Endothelial cell of umbilical vein (primary cell): ENCODE results near the gene TTC17. TPM values are rescaled to one million over a fixed set of nuclear protein-coding genes. Genes with fewer than 3 reads are reported as not detected.

Source experiments
- BruUV-seq: library from RNA; stranded (reverse); fragments of 400-500 nt; replicated peaks from 2 replicates; lab custom pipeline; 2021; lab: Mats Ljungman, UMichigan
- CTCF ChIA-PET: fragments of 300-600, 350-600 bp; sonication (Branson Sonifier 250); formaldehyde crosslinking; loops from one replicate; lab custom pipeline; 2021; ENCODE audit warnings: antibody characterized with exemption, inconsistent platforms; lab: Charles Lee
- POLR2A ChIA-PET: fragments of 300-600, 350-600 bp; sonication (Branson Sonifier 250); formaldehyde crosslinking; loops from one replicate; lab custom pipeline; 2021; ENCODE audit warnings: antibody characterized with exemption, inconsistent platforms; lab: Charles Lee
- DNase-seq: peaks from one replicate; pipeline ENCODE4 v3.0.0-alpha.2; 2011; ENCODE audit warnings: low read depth, low spot score
- FAIRE-seq: peaks from 2 replicates; lab custom pipeline; 2011; peaks lifted over from hg19 to GRCh38; lab: Jason Lieb, UNC
- H2AFZ ChIP-seq: 2 replicates; pipeline ENCODE4 v1.6.0; 2012; ENCODE audit warnings: low read depth, low read length, control low read depth, inconsistent platforms
- H3K27ac ChIP-seq: 2 replicates; pipeline ENCODE4 v1.5.1; 2011; ENCODE audit warnings: low read depth, mild to moderate bottlenecking, control low read depth, low read length, moderate library complexity; ENCODE audit not compliant: insufficient read depth
- H3K27me3 ChIP-seq, 2 experiments: 2 replicates each; pipeline versions ENCODE4 v1.6.0 to v1.6.1; 2011; ENCODE audit warnings: low read length in 2 of 2, mixed read lengths in 1 of 2; ENCODE audit not compliant: control insufficient read depth in 2 of 2, insufficient read depth in 2 of 2
- H3K36me3 ChIP-seq, 2 experiments: 2 replicates in 1 of 2; 3 replicates in 1 of 2; pipeline ENCODE4 v1.5.1; 2011; ENCODE audit warnings: low read length in 2 of 2, mild to moderate bottlenecking in 1 of 2, moderate library complexity in 1 of 2; ENCODE audit not compliant: control insufficient read depth in 2 of 2, insufficient read depth in 2 of 2; ENCODE audit errors: extremely low read depth in 1 of 2
- H3K4me1 ChIP-seq: 3 replicates; pipeline ENCODE4 v1.5.1; 2011; ENCODE audit warnings: mild to moderate bottlenecking, low read length; ENCODE audit not compliant: control insufficient read depth, insufficient read depth; ENCODE audit errors: extremely low read depth
- H3K4me2 ChIP-seq: 2 replicates; pipeline ENCODE4 v1.6.1; 2011; ENCODE audit warnings: low read length, control low read depth, mixed read lengths; ENCODE audit not compliant: insufficient read depth
- H3K4me3 ChIP-seq, 3 experiments: fragments of 200-600 bp in 1 of 3; sonication (generic), shearing (Covaris generic) in 1 of 3; replicated peaks in 1 of 3; 2 replicates each; pipeline ENCODE4 v1.5.1; 2011 to 2016; ENCODE audit warnings: control low read depth in 3 of 3, low read length in 3 of 3, mild to moderate bottlenecking in 2 of 3, inconsistent platforms in 1 of 3, low read depth in 1 of 3, moderate library complexity in 1 of 3; ENCODE audit not compliant: insufficient read depth in 1 of 3
- H3K79me2 ChIP-seq: 2 replicates; pipeline ENCODE4 v1.6.0; 2012; ENCODE audit warnings: low read length, inconsistent platforms; ENCODE audit not compliant: control insufficient read depth, insufficient read depth
- H3K9ac ChIP-seq: replicated peaks from 2 replicates; pipeline ENCODE3; 2011; ENCODE audit warnings: low read length, control low read depth; ENCODE audit not compliant: insufficient read depth; ENCODE audit errors: extremely low read depth
- H3K9me1 ChIP-seq: replicated peaks from 3 replicates; pipeline ENCODE4 v1.6.0; 2011; ENCODE audit warnings: mild to moderate bottlenecking, low read length; ENCODE audit not compliant: control insufficient read depth, insufficient read depth; ENCODE audit errors: extremely low read depth
- H3K9me3 ChIP-seq: replicated peaks from 2 replicates; pipeline ENCODE4 v1.5.1; 2012; ENCODE audit warnings: low read length, inconsistent platforms; ENCODE audit not compliant: control insufficient read depth, insufficient read depth
- H4K20me1 ChIP-seq: replicated peaks from 2 replicates; pipeline ENCODE3; 2011; ENCODE audit warnings: mild to moderate bottlenecking, low read length; ENCODE audit not compliant: control insufficient read depth, insufficient read depth; ENCODE audit errors: extremely low read depth
- EZH2 ChIP-seq: IDR thresholded peaks from 2 replicates; pipeline ENCODE4 v1.6.1; 2012; ENCODE audit warnings: borderline replicate concordance, low read depth, mild to moderate bottlenecking, moderate library complexity, low read length, inconsistent platforms; ENCODE audit not compliant: severe bottlenecking
- FOS ChIP-seq: IDR thresholded peaks from 2 replicates; pipeline ENCODE4 v1.6.1; 2011; ENCODE audit warnings: mild to moderate bottlenecking, low read length, moderate library complexity, borderline replicate concordance; ENCODE audit not compliant: insufficient read depth
- GATA2 ChIP-seq: IDR thresholded peaks from 2 replicates; pipeline ENCODE4 v1.7.0; 2011; ENCODE audit warnings: low read depth, mild to moderate bottlenecking, moderate library complexity, mixed read lengths, low read length; ENCODE audit not compliant: insufficient read length, insufficient read depth
- JUN ChIP-seq: IDR thresholded peaks from 2 replicates; pipeline ENCODE4 v1.6.1; 2011; ENCODE audit warnings: borderline replicate concordance, low read depth; ENCODE audit not compliant: insufficient read length, insufficient read depth
- MYC ChIP-seq: IDR thresholded peaks from one replicate; pipeline ENCODE4 v1.6.1; 2011; ENCODE audit warnings: mild to moderate bottlenecking, low read depth, low read length
- POLR2A ChIP-seq: IDR thresholded peaks from 2 replicates; pipeline ENCODE4 v1.6.1; 2012; ENCODE audit warnings: low read depth, mild to moderate bottlenecking, control low read depth, low read length
- POLR2AphosphoS5 ChIP-seq: IDR thresholded peaks from 2 replicates; pipeline ENCODE4 v1.6.1; 2012; ENCODE audit warnings: low read depth, mild to moderate bottlenecking, control low read depth, low read length, moderate library complexity; ENCODE audit not compliant: insufficient read depth
- dilution Hi-C: fragments of 300-500 bp; cut with MboI; formaldehyde crosslinking; loops from one replicate; pipeline ENCODE4 v1.15.0; 2019; ENCODE audit warnings: low sequenced_read_pairs; ENCODE audit not compliant: extremely low pct_ligation_motif_present
- intact Hi-C: fragments of 100-400 bp; cut with micrococcal nuclease; formaldehyde crosslinking; loops from one replicate; pipeline ENCODE4 v1.10.0; 2022
- polyA plus RNA-seq, 4 experiments: library from polyadenylated mRNA; depleted of rRNA in 3 of 4; stranded (reverse) in 3 of 4; unstranded in 1 of 4; fragments of >200 nt; gene quantifications; 2 replicates each; pipeline versions ENCODE4 v1.2.1 to v1.2.3, GENCODE V29; 2011 to 2012; ENCODE audit warnings: missing spikeins in 1 of 4
- total RNA-seq: library from RNA; stranded (reverse); gene quantifications from 2 replicates; pipeline ENCODE4 v1.2.3, GENCODE V29; 2021
- TF ChIP-seq, protein P1 (sequence below), 2 donors: IDR thresholded peaks; 1 replicate in 1 of 2; 2 replicates in 1 of 2; pipeline ENCODE4 v1.5.1; 2011; ENCODE audit warnings: low read length in 2 of 2, mild to moderate bottlenecking in 2 of 2, moderate library complexity in 2 of 2, control low read depth in 1 of 2, inconsistent platforms in 1 of 2, low read depth in 1 of 2; ENCODE audit not compliant: insufficient read depth in 1 of 2; ENCODE audit errors: extremely low read depth in 1 of 2
- TF ChIP-seq, protein P2 (sequence below): IDR thresholded peaks from 2 replicates; pipeline ENCODE4 v1.6.1; 2011; ENCODE audit not compliant: insufficient read depth, insufficient read length

TTC17 gene
- total and polyA plus RNA-seq, 2 donors (not counting 3 experiments of a cell fraction or from before 2014, with no cell fraction given), result 60.7 to 66.8 TPM

GRCh38 chr11:43532041-43532440 lies 173.3 kb downstream of the TTC17 start:
- intact Hi-C loops (no loop called here), dilution Hi-C loops (no loop called here)
- DNase-seq, result no peak
- BruUV-seq, result no TSS peak
- no peaks in the 10 kb centered on the region for H3K4me1 ChIP-seq
- ChIA-PET POLR2A (no interaction called here), CTCF (interaction anchor here (0.6 to 1.5 kb wide), 2 partner anchors 35 to 96 kb away, joined by 3 to 7 read pairs; no protein-coding TSS in a partner anchor)
- H3K9ac ChIP-seq, result no peak overlapping the region
- no peaks in the 10 kb centered on the region for H3K79me2 ChIP-seq
- no peaks in the 10 kb centered on the region for H3K36me3 ChIP-seq
- TF ChIP-seq POLR2AphosphoS5 (no peak), MYC (no peak), EZH2 (no peak), JUN (no peak), GATA2 (no peak), FOS (no peak), POLR2A (no peak)
- TF ChIP-seq, protein P1, sequence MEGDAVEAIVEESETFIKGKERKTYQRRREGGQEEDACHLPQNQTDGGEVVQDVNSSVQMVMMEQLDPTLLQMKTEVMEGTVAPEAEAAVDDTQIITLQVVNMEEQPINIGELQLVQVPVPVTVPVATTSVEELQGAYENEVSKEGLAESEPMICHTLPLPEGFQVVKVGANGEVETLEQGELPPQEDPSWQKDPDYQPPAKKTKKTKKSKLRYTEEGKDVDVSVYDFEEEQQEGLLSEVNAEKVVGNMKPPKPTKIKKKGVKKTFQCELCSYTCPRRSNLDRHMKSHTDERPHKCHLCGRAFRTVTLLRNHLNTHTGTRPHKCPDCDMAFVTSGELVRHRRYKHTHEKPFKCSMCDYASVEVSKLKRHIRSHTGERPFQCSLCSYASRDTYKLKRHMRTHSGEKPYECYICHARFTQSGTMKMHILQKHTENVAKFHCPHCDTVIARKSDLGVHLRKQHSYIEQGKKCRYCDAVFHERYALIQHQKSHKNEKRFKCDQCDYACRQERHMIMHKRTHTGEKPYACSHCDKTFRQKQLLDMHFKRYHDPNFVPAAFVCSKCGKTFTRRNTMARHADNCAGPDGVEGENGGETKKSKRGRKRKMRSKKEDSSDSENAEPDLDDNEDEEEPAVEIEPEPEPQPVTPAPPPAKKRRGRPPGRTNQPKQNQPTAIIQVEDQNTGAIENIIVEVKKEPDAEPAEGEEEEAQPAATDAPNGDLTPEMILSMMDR (IDR thresholded peaks at IDR 0.05; ENCODE audit: extremely low read depth in 1 of 2, insufficient read depth in 1 of 2, low read depth in 1 of 2, low read length in 2 of 2), result no peak
- TF ChIP-seq, protein P2, sequence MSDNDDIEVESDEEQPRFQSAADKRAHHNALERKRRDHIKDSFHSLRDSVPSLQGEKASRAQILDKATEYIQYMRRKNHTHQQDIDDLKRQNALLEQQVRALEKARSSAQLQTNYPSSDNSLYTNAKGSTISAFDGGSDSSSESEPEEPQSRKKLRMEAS, result no peak
- H3K27ac ChIP-seq, result no peak overlapping the region
- H2AFZ ChIP-seq, result no peak overlapping the region
- H3K9me3 ChIP-seq, result no peaks in the 10 kb centered on the region
- no peak overlapping the region for H3K4me2 ChIP-seq
- H3K4me3 ChIP-seq, result no peak overlapping the region
- no peaks in the 10 kb centered on the region for H4K20me1 ChIP-seq
- H3K9me1 ChIP-seq, result no peaks in the 10 kb centered on the region
- H3K27me3 ChIP-seq, result peaks cover 2 to 7% of the 10 kb centered on the region in 2 experiments
- FAIRE-seq, result no peak
